Measurements from ENCODE around the gene ECEL1.

The ECEL1 gene

GRCh38 chr2:232460171-232460570, 27.5 kb downstream of the ECEL1 start:
- no peaks in the 10 kb centered on the region for H3K27me3 ChIP-seq (ENCODE audit: insufficient read depth, insufficient read length)
- TF ChIP-seq SUZ12 (IDR thresholded peaks at IDR 0.05; ENCODE audit: extremely low read depth, insufficient read depth, insufficient read length) (no peak), ZNF274 (IDR thresholded peaks at IDR 0.05; ENCODE audit: low read depth, low read length) (no peak), YY1 (IDR thresholded peaks at IDR 0.05; ENCODE audit: insufficient read depth, insufficient read length) (no peak)

GRCh38 chr2:232459419-232460035, 28.1 kb downstream of the ECEL1 start:
- Histone ChIP-seq H3K4me1 (ENCODE audit: insufficient read depth, insufficient read length) (peaks cover 5% of the 10 kb centered on the region), H3K9ac (ENCODE audit: insufficient read length, low read depth) (no peak overlapping the region), H3K27me3 (ENCODE audit: insufficient read depth, insufficient read length) (no peaks in the 10 kb centered on the region), H3K4me3 (ENCODE audit: insufficient read length, low read depth) (no peak overlapping the region), H3K36me3 (ENCODE audit: insufficient read depth, insufficient read length, low read length) (no peaks in the 10 kb centered on the region), H3K9me3 (ENCODE audit: insufficient read depth, low read length) (no peaks in the 10 kb centered on the region)
- TF ChIP-seq YY1 (IDR thresholded peaks at IDR 0.05; ENCODE audit: insufficient read depth, insufficient read length) (no peak), SUZ12 (IDR thresholded peaks at IDR 0.05; ENCODE audit: extremely low read depth, insufficient read depth, insufficient read length) (no peak), ZNF274 (IDR thresholded peaks at IDR 0.05; ENCODE audit: low read depth, low read length) (no peak)
- no peak for DNase-seq (ENCODE audit: low read depth, low spot score)

More at GRCh38 chr2:232460171-232460570, 27.5 kb downstream of the ECEL1 start:
- DNase-seq (ENCODE audit: low read depth, low spot score): no peak
- no peaks in the 10 kb centered on the region for H3K9me3 ChIP-seq (ENCODE audit: insufficient read depth, low read length)
- H3K9ac ChIP-seq (ENCODE audit: insufficient read length, low read depth): no peak overlapping the region
- peaks cover 5% of the 10 kb centered on the region for H3K4me1 ChIP-seq (ENCODE audit: insufficient read depth, insufficient read length)
- H3K36me3 ChIP-seq (ENCODE audit: insufficient read depth, insufficient read length, low read length): no peaks in the 10 kb centered on the region
- H3K4me3 ChIP-seq (ENCODE audit: insufficient read length, low read depth): no peak overlapping the region

GRCh38 chr2:232458661-232459418, 28.8 kb downstream of the ECEL1 start:
- no peaks in the 10 kb centered on the region for H3K36me3 ChIP-seq (ENCODE audit: insufficient read depth, insufficient read length, low read length)
- no peak overlapping the region for H3K9ac ChIP-seq (ENCODE audit: insufficient read length, low read depth)
- H3K27me3 ChIP-seq (ENCODE audit: insufficient read depth, insufficient read length): no peaks in the 10 kb centered on the region
- H3K9me3 ChIP-seq (ENCODE audit: insufficient read depth, low read length): no peaks in the 10 kb centered on the region
- no peak overlapping the region for H3K4me3 ChIP-seq (ENCODE audit: insufficient read length, low read depth)
- no peak for TF ChIP-seq SUZ12 (IDR thresholded peaks at IDR 0.05; ENCODE audit: extremely low read depth, insufficient read depth, insufficient read length)
- TF ChIP-seq YY1 (IDR thresholded peaks at IDR 0.05; ENCODE audit: insufficient read depth, insufficient read length): no peak
- TF ChIP-seq ZNF274 (IDR thresholded peaks at IDR 0.05; ENCODE audit: low read depth, low read length): no peak
- DNase-seq (ENCODE audit: low read depth, low spot score): no peak
- peaks cover 5% of the 10 kb centered on the region for H3K4me1 ChIP-seq (ENCODE audit: insufficient read depth, insufficient read length)

GRCh38 chr2:232458051-232458660, 29.5 kb downstream of the ECEL1 start:
- Histone ChIP-seq H3K4me1 (ENCODE audit: insufficient read depth, insufficient read length) (peaks cover 5% of the 10 kb centered on the region), H3K36me3 (ENCODE audit: insufficient read depth, insufficient read length, low read length) (no peaks in the 10 kb centered on the region), H3K9me3 (ENCODE audit: insufficient read depth, low read length) (no peaks in the 10 kb centered on the region), H3K4me3 (ENCODE audit: insufficient read length, low read depth) (no peak overlapping the region), H3K9ac (ENCODE audit: insufficient read length, low read depth) (no peak overlapping the region), H3K27me3 (ENCODE audit: insufficient read depth, insufficient read length) (no peaks in the 10 kb centered on the region)
- DNase-seq (ENCODE audit: low read depth, low spot score): no peak
- TF ChIP-seq YY1 (IDR thresholded peaks at IDR 0.05; ENCODE audit: insufficient read depth, insufficient read length): no peak
- TF ChIP-seq ZNF274 (IDR thresholded peaks at IDR 0.05; ENCODE audit: low read depth, low read length): no peak

DNA sequence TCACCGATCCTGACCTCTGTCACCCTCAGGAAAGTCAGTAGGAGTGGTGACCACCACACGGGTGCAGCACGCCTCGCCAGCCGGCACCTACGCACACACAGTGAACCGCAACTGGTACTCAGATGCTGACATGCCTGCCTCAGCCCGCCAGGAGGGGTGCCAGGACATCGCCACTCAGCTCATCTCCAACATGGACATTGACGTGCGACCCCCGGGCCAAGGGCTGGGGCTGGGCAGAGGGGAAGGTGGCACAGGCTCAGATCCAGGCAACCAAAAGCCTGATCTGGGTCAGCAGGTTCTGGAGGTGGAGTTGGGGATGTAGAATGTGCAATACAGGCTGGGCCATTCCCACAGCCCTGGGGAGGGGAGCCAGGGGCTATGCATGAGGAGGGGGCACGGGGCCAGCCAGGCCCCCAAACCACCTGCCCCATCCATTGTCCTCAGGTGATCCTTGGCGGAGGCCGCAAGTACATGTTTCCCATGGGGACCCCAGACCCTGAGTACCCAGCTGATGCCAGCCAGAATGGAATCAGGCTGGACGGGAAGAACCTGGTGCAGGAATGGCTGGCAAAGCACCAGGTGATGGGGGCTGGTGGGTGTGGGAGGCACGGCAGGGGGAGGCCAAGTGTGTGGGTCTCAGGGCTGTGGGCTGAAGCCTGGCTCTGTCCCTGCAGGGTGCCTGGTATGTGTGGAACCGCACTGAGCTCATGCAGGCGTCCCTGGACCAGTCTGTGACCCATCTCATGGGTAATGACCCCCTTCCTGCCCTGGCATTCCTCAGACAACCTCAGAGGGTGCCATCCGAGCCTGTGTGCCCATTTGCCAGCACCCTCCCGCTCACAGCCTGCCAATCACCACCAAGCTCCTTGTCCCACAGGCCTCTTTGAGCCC, 30.3 kb downstream of the ECEL1 start:
- H3K27me3 ChIP-seq (ENCODE audit: insufficient read depth, insufficient read length): no peaks in the 10 kb centered on the region
- no peak overlapping the region for H3K4me3 ChIP-seq (ENCODE audit: insufficient read length, low read depth)
- TF ChIP-seq ZNF274 (IDR thresholded peaks at IDR 0.05; ENCODE audit: low read depth, low read length): no peak
- H3K9me3 ChIP-seq (ENCODE audit: insufficient read depth, low read length): no peaks in the 10 kb centered on the region
- no peak overlapping the region for H3K9ac ChIP-seq (ENCODE audit: insufficient read length, low read depth)
- H3K36me3 ChIP-seq (ENCODE audit: insufficient read depth, insufficient read length, low read length): no peaks in the 10 kb centered on the region
- no peak for DNase-seq (ENCODE audit: low read depth, low spot score)
- peaks cover 5% of the 10 kb centered on the region for H3K4me1 ChIP-seq (ENCODE audit: insufficient read depth, insufficient read length)

DNA sequence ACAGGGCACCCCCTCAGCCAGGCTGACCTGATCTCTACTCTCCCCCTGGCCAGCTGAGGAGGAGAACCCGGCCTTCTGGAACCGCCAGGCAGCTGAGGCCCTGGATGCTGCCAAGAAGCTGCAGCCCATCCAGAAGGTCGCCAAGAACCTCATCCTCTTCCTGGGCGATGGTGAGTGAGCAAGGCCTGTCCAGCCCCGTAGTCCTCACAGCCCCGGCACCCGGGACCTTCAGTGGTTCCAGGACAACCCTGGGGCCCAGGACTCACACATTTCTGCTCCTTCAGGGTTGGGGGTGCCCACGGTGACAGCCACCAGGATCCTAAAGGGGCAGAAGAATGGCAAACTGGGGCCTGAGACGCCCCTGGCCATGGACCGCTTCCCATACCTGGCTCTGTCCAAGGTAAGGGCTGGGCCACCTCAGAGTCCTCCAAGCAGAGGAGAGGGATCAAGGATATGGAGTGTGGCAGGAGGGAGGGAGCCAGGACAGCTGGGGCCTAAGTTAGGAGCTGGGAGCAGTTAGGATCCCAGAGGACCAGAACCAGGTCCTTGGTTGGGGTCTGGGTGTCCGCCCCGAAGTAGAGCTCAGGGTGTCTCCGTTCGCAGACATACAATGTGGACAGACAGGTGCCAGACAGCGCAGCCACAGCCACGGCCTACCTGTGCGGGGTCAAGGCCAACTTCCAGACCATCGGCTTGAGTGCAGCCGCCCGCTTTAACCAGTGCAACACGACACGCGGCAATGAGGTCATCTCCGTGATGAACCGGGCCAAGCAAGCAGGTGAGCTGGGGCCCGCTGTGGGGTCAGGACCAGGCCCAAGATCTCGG, 31.1 kb downstream of the ECEL1 start:
- no peaks in the 10 kb centered on the region for H3K27me3 ChIP-seq (ENCODE audit: insufficient read depth, insufficient read length)
- H3K9me3 ChIP-seq (ENCODE audit: insufficient read depth, low read length): no peaks in the 10 kb centered on the region
- H3K4me3 ChIP-seq (ENCODE audit: insufficient read length, low read depth): no peak overlapping the region
- no peak for TF ChIP-seq YY1 (IDR thresholded peaks at IDR 0.05; ENCODE audit: insufficient read depth, insufficient read length)
- TF ChIP-seq SUZ12 (IDR thresholded peaks at IDR 0.05; ENCODE audit: extremely low read depth, insufficient read depth, insufficient read length): no peak
- TF ChIP-seq ZNF274 (IDR thresholded peaks at IDR 0.05; ENCODE audit: low read depth, low read length): no peak
- no peak overlapping the region for H3K9ac ChIP-seq (ENCODE audit: insufficient read length, low read depth)
- no peak for DNase-seq (ENCODE audit: low read depth, low spot score)
- H3K4me1 ChIP-seq (ENCODE audit: insufficient read depth, insufficient read length): peaks cover 5% of the 10 kb centered on the region
- H3K36me3 ChIP-seq (ENCODE audit: insufficient read depth, insufficient read length, low read length): no peaks in the 10 kb centered on the region

Measured in NT2/D1 (cell line).